Measurements from ENCODE around the gene EP400. TPM values are rescaled to one million over a fixed set of nuclear protein-coding genes. Genes with fewer than 3 reads are reported as not detected.
"Not testable (repeated sequence)": the region's sequence is repeated elsewhere in the genome, so short reads cannot be mapped to it uniquely, and the experiment has no call there.

EP400 gene
- total RNA-seq, 1 donor, result 14.5 TPM

DNA sequence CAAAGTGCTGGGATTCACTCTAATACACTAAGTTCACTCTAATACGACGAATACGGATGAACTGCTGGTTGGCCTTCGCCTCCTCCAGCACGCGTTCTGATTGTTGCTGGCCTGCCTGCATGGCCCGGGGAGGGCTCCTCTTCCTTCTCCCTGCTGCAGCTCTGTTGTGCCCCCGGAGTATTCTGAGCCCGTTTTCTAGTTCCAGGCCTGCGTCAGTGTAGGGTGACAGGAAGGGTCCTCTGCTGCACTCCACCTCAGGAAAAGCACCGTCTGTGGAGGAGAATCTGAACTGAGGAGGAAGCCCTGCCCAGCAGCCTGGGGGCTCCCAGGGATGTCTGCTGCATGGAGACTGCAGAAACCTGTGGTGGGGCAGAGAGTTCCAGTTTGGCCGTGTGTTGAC lies 150.0 kb downstream of the EP400 start:
- Histone ChIP-seq H3K4me3 (ENCODE audit: insufficient read depth, low read length) (no peak overlapping the region), H3K4me2 (ENCODE audit: insufficient read depth, low read length) (no peak overlapping the region), H3K36me3 (ENCODE audit: insufficient read depth, low read length) (peaks cover 10% of the 10 kb centered on the region), H3K79me2 (ENCODE audit: insufficient read depth, low read length) (peaks cover 42% of the 10 kb centered on the region), H3K27ac (ENCODE audit: low read depth, low read length) (no peak overlapping the region), H3K27me3 (ENCODE audit: insufficient read depth, low read length) (no peaks in the 10 kb centered on the region), H2AFZ (ENCODE audit: low read length) (no peak overlapping the region), H3K4me1 (ENCODE audit: insufficient read depth, low read length) (no peaks in the 10 kb centered on the region), H3K9me3 (ENCODE audit: low read depth, low read length) (no peaks in the 10 kb centered on the region), H4K20me1 (ENCODE audit: insufficient read depth, low read length) (peaks cover 13% of the 10 kb centered on the region)
- TF ChIP-seq, protein P1, sequence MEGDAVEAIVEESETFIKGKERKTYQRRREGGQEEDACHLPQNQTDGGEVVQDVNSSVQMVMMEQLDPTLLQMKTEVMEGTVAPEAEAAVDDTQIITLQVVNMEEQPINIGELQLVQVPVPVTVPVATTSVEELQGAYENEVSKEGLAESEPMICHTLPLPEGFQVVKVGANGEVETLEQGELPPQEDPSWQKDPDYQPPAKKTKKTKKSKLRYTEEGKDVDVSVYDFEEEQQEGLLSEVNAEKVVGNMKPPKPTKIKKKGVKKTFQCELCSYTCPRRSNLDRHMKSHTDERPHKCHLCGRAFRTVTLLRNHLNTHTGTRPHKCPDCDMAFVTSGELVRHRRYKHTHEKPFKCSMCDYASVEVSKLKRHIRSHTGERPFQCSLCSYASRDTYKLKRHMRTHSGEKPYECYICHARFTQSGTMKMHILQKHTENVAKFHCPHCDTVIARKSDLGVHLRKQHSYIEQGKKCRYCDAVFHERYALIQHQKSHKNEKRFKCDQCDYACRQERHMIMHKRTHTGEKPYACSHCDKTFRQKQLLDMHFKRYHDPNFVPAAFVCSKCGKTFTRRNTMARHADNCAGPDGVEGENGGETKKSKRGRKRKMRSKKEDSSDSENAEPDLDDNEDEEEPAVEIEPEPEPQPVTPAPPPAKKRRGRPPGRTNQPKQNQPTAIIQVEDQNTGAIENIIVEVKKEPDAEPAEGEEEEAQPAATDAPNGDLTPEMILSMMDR (IDR thresholded peaks at IDR 0.05; ENCODE audit: extremely low read depth, low read depth, low read length), result no peak
- DNase-seq (ENCODE audit: insufficient read length, low spot score, missing footprints), result no peak

DNA sequence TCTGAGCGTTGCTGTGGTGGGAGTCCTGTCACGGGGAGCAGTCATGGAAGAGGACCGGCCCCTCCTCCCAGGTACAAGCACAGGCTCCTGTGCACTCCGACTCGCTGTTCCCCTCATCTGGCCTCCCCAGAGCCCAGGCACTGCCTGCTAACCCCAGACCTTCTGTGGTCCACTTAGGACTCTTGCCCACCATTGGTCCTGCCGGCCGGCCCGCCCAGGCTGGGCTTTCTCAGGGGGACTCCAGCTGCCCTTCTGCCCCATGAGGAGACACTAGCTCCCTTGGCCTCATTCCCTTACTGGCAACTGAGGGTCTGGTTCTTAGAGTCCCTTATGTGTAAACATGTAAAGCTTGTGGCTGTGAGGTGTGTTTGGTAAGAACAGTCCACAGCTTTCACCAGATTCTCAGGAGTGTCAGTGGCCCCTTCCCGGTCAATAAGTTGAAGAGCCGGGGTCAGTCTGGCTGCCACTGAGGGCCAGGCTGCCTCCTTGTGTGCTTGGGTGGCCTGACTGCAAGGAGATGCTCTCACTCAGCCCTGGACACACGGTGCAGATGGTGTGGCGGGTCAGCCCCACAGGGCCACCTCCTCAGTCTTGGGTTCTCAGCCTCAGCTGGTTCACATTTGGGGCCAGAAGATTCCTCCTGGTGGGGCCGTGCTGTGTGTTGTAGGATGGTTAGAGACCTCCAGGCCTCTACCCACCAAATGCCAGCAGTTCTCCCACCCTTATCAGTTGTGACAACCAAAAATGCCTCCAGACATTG lies 150.7 kb downstream of the EP400 start:
- H3K4me2 ChIP-seq (ENCODE audit: insufficient read depth, low read length), result no peak overlapping the region
- peaks cover 45% of the 10 kb centered on the region for H3K79me2 ChIP-seq (ENCODE audit: insufficient read depth, low read length)
- H3K4me3 ChIP-seq (ENCODE audit: insufficient read depth, low read length), result no peak overlapping the region
- DNase-seq (ENCODE audit: insufficient read length, low spot score, missing footprints), result peak; percentile 59
- no peak overlapping the region for H3K27ac ChIP-seq (ENCODE audit: low read depth, low read length)
- H3K36me3 ChIP-seq (ENCODE audit: insufficient read depth, low read length), result peaks cover 14% of the 10 kb centered on the region
- no peaks in the 10 kb centered on the region for H3K27me3 ChIP-seq (ENCODE audit: insufficient read depth, low read length)
- no peaks in the 10 kb centered on the region for H3K4me1 ChIP-seq (ENCODE audit: insufficient read depth, low read length)
- H3K9me3 ChIP-seq (ENCODE audit: low read depth, low read length), result no peaks in the 10 kb centered on the region
- TF ChIP-seq, protein P1 (IDR thresholded peaks at IDR 0.05; ENCODE audit: extremely low read depth, low read depth, low read length), result no peak
- H4K20me1 ChIP-seq (ENCODE audit: insufficient read depth, low read length), result peaks cover 13% of the 10 kb centered on the region
- H2AFZ ChIP-seq (ENCODE audit: low read length), result no peak overlapping the region

DNA sequence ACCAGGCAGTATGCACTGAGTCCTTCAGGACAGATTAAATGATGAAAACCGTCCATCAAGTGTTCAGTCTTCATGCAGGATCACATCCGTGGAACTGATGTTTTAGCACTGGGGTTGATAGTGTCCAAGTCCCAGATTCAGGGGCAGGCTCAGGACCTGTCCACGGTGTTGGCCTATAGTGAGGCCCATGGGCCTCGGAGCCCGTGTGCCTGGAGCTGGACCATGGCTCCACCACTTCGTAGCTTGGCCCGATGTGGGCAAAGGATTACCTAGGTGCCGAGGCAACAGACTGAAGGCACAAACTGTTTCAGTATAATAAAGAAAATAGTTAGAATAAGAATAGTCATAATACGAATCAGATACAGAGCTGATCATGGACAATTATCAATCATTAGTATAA lies 152.6 kb downstream of the EP400 start:
- no peak overlapping the region for H3K4me3 ChIP-seq (ENCODE audit: insufficient read depth, low read length)
- H3K36me3 ChIP-seq (ENCODE audit: insufficient read depth, low read length), result peaks cover 15% of the 10 kb centered on the region
- no peak overlapping the region for H2AFZ ChIP-seq (ENCODE audit: low read length)
- H3K27ac ChIP-seq (ENCODE audit: low read depth, low read length), result no peak overlapping the region
- DNase-seq (ENCODE audit: insufficient read length, low spot score, missing footprints), result no peak
- H4K20me1 ChIP-seq (ENCODE audit: insufficient read depth, low read length), result peaks cover 13% of the 10 kb centered on the region
- H3K9me3 ChIP-seq (ENCODE audit: low read depth, low read length), result no peaks in the 10 kb centered on the region
- peaks cover 11% of the 10 kb centered on the region for H3K4me1 ChIP-seq (ENCODE audit: insufficient read depth, low read length)
- H3K79me2 ChIP-seq (ENCODE audit: insufficient read depth, low read length), result peaks cover 32% of the 10 kb centered on the region
- H3K4me2 ChIP-seq (ENCODE audit: insufficient read depth, low read length), result no peak overlapping the region
- H3K27me3 ChIP-seq (ENCODE audit: insufficient read depth, low read length), result no peaks in the 10 kb centered on the region
- TF ChIP-seq, protein P1 (IDR thresholded peaks at IDR 0.05; ENCODE audit: extremely low read depth, low read depth, low read length), result no peak

DNA sequence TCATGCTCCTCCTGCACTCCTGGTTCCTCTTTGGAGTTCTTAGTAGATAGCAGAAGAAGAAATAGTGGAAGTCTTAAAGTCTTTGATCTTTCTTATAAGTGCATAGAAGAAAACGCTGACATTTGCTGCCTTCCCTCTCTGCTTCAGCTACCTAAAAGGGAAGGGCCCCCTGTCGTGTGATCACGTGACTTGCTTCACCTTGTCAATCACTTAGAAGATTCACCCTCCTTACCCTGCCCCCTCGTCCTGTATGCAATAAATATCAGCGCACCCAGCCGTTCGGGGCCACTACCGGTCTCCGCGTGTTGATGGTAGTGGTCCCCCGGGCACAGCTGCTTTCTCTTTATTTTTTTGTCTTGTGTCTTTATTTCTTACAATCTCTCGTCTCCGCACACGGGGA lies 153.3 kb downstream of the EP400 start:
- peaks cover 16% of the 10 kb centered on the region for H4K20me1 ChIP-seq (ENCODE audit: insufficient read depth, low read length)
- H3K4me1 ChIP-seq (ENCODE audit: insufficient read depth, low read length), result peaks cover 11% of the 10 kb centered on the region
- H3K4me3 ChIP-seq (ENCODE audit: insufficient read depth, low read length); H3K9me3 ChIP-seq (ENCODE audit: low read depth, low read length); DNase-seq (ENCODE audit: insufficient read length, low spot score, missing footprints); H3K4me2 ChIP-seq (ENCODE audit: insufficient read depth, low read length); H3K27me3 ChIP-seq (ENCODE audit: insufficient read depth, low read length); H2AFZ ChIP-seq (ENCODE audit: low read length); H3K27ac ChIP-seq (ENCODE audit: low read depth, low read length): not testable (repeated sequence)
- H3K79me2 ChIP-seq (ENCODE audit: insufficient read depth, low read length), result peaks cover 29% of the 10 kb centered on the region
- H3K36me3 ChIP-seq (ENCODE audit: insufficient read depth, low read length), result peaks cover 16% of the 10 kb centered on the region
